ENCODE measurements around the gene EFL1.
"Not testable (repeated sequence)": the region's sequence is repeated elsewhere in the genome, so short reads cannot be mapped to it uniquely, and the experiment has no call there.

The EFL1 gene

GRCh38 chr15:82304778-82305090 is 42.2 kb upstream of the EFL1 start:
- intact Hi-C loops (cut with DNase I; ENCODE audit: low total_unique reads): no loop called here

GRCh38 chr15:82303956-82304777 is 41.6 kb upstream of the EFL1 start:
- H3K36me3 ChIP-seq: no peaks in the 10 kb centered on the region
- H3K4me1 ChIP-seq: peaks cover 0 to 7% (median 0%) of the 10 kb centered on the region in 4 donors
- no peaks in the 10 kb centered on the region for H3K9me3 ChIP-seq
- intact Hi-C loops (cut with DNase I; ENCODE audit: low total_unique reads): no loop called here
- no peak for DNase-seq
- H3K4me3 ChIP-seq: no peak overlapping the region
- no peak for TF ChIP-seq CTCF (IDR thresholded peaks at IDR 0.05)
- H3K27me3 ChIP-seq: no peaks in the 10 kb centered on the region
- H3K27ac ChIP-seq: no peak overlapping the region

More at GRCh38 chr15:82304778-82305090, 42.2 kb upstream of the EFL1 start:
- TF ChIP-seq CTCF (IDR thresholded peaks at IDR 0.05): no peak
- Histone ChIP-seq H3K9me3 (no peaks in the 10 kb centered on the region), H3K4me3 (no peak overlapping the region), H3K36me3 (no peaks in the 10 kb centered on the region), H3K27me3 (no peaks in the 10 kb centered on the region), H3K4me1 (peaks cover 0 to 7% (median 0%) of the 10 kb centered on the region in 4 donors), H3K27ac (no peak overlapping the region)
- no peak for DNase-seq

GRCh38 chr15:82301296-82302016 is 38.9 kb upstream of the EFL1 start:
- DNase-seq: no peak
- TF ChIP-seq CTCF (IDR thresholded peaks at IDR 0.05): no peak
- H3K36me3 ChIP-seq: no peaks in the 10 kb centered on the region
- no peak overlapping the region for H3K4me3 ChIP-seq
- intact Hi-C loops (cut with DNase I; ENCODE audit: low total_unique reads): no loop called here
- peaks cover 0 to 2% of the 10 kb centered on the region in 2 donors for H3K27me3 ChIP-seq
- H3K27ac ChIP-seq: no peak overlapping the region
- peaks cover 0 to 7% (median 0%) of the 10 kb centered on the region in 4 donors for H3K4me1 ChIP-seq
- no peaks in the 10 kb centered on the region for H3K9me3 ChIP-seq

DNA sequence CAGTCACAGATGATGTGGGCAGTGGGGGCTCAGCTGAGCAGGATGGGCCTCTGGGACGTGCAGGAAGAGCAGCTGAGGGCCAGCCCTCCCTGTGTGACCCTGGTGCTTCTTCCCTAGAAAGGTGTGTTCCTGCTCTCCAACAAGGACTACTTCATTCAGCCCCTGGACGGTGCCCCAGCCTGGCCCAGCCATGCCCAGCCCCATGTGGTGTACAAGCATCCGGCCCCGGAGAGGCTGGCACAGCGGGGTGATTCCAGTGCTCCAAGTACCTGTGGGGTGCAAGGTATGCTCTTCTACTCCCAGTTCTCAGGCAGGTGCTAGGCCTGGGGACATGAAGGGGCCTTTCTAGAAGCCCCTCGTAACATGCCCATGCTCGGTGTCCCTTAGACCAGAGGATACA is 38.3 kb upstream of the EFL1 start:
- DNase-seq: no peak
- Histone ChIP-seq H3K4me1 (peaks cover 0 to 7% (median 0%) of the 10 kb centered on the region in 4 donors), H3K4me3 (no peak overlapping the region), H3K36me3 (no peaks in the 10 kb centered on the region), H3K9me3 (no peaks in the 10 kb centered on the region), H3K27ac (no peak overlapping the region), H3K27me3 (peaks cover 0 to 2% of the 10 kb centered on the region in 2 donors)
- TF ChIP-seq CTCF (IDR thresholded peaks at IDR 0.05): no peak
- intact Hi-C loops (cut with DNase I; ENCODE audit: low total_unique reads): no loop called here

GRCh38 chr15:82300326-82300725 is 37.8 kb upstream of the EFL1 start:
- DNase-seq; H3K4me3 ChIP-seq; H3K9me3 ChIP-seq; intact Hi-C loops (cut with DNase I; ENCODE audit: low total_unique reads); H3K4me1 ChIP-seq; H3K27ac ChIP-seq; H3K36me3 ChIP-seq; H3K27me3 ChIP-seq: not testable (repeated sequence)

- intact Hi-C loops (cut with DNase I; ENCODE audit: low total_unique reads); DNase-seq; H3K27me3 ChIP-seq: not testable (repeated sequence)
These were observed 37.0 kb upstream of the EFL1 start for GRCh38 chr15:82299511-82299914.

More at GRCh38 chr15:82299511-82299914, 37.0 kb upstream of the EFL1 start:
- H3K36me3 ChIP-seq, H3K27ac ChIP-seq, H3K4me1 ChIP-seq, H3K9me3 ChIP-seq, H3K4me3 ChIP-seq: not testable (repeated sequence)
